Measurements from ENCODE around the gene HHEX.
"Not testable (repeated sequence)": the region's sequence is repeated elsewhere in the genome, so short reads cannot be mapped to it uniquely, and the experiment has no call there.

HHEX gene

DNA sequence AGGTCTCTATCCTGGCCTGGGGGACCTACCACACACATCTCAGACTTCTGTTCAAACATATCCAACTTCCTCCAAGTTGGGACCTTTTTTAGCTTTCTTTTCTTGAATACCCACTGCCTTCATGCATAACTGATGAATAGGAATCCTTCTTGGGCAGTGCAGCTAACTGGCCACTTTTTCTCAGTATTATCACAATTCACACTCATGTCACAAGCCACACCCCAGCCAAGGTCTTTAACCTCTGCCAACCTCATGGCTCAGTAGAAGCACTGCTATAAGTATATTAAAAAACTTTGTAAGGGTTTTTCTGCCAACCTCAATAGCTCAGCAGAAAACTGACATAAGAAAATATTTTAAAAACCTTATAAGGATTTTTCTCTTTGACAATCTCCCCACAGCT is 44.5 kb downstream of the HHEX start:
- no peak overlapping the region for H3K4me3 ChIP-seq (replicated peaks in 1 of 2; ENCODE audit: low read depth in 2 of 2, low read length in 2 of 2)
- no peak for DNase-seq (ENCODE audit: low read depth in 2 of 2)
- TF ChIP-seq CTCF (IDR thresholded peaks at IDR 0.05; ENCODE audit: low read depth, low read length), result no peak

DNA sequence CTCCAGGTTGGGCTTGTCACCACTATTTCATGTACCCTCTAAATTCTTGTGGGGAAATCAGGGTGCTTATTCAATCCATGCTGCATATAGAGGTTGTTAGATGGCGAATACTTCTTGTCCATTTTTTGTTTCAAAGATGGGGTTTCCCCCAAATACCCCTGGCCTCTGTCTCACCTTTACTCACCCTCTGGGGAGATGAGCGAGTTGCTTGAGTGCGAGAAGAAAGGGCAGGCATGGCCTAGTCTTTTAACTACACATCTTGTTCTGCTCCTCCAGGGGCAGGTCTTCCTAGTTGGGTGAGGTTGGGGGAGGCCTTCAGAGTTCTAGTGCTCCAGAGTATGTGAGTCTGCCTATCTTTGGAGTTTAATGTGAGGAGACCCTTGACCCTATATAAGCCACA is 46.2 kb downstream of the HHEX start:
- H3K4me3 ChIP-seq (replicated peaks in 1 of 2; ENCODE audit: low read depth in 2 of 2, low read length in 2 of 2), result no peak overlapping the region
- DNase-seq (ENCODE audit: low read depth in 2 of 2), result no peak
- no peak for TF ChIP-seq CTCF (IDR thresholded peaks at IDR 0.05; ENCODE audit: low read depth, low read length)

DNA sequence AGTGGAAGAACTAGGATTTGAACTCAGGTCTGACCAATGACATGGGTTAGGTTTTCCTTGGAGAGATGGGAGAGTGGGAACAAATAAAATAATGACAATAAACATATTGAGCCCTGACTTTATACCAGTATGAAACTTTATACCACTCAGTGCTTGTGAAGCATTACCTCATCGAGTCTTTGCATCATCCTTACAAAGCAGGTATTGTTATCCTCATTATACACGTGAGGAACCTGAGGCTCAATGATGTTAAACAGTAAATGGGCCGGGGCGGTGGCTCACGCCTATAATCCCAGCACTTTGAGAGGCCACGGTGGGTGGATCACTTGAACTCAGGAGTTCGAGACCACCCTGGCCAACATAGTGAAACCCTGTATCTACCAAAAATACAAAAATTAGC is 47.7 kb downstream of the HHEX start:
- no peak for TF ChIP-seq CTCF (IDR thresholded peaks at IDR 0.05; ENCODE audit: low read depth, low read length)
- DNase-seq (ENCODE audit: low read depth in 2 of 2), result no peak
- H3K4me3 ChIP-seq (replicated peaks in 1 of 2; ENCODE audit: low read depth in 2 of 2, low read length in 2 of 2), result no peak overlapping the region

GRCh38 chr10:92740762-92741161 is 51.0 kb downstream of the HHEX start:
- peak in 1 of 2 donors; percentile 52 for DNase-seq (ENCODE audit: low read depth in 2 of 2)
- no peak for TF ChIP-seq CTCF (IDR thresholded peaks at IDR 0.05; ENCODE audit: low read depth, low read length)
- H3K4me3 ChIP-seq (replicated peaks in 1 of 2; ENCODE audit: low read depth in 2 of 2, low read length in 2 of 2), result no peak overlapping the region

- H3K4me3 ChIP-seq (replicated peaks in 1 of 2; ENCODE audit: low read depth in 2 of 2, low read length in 2 of 2); DNase-seq (ENCODE audit: low read depth in 2 of 2): not testable (repeated sequence)
These were observed 52.0 kb downstream of the HHEX start for GRCh38 chr10:92741741-92742140.

- H3K4me3 ChIP-seq (replicated peaks in 1 of 2; ENCODE audit: low read depth in 2 of 2, low read length in 2 of 2), result no peak overlapping the region
These were observed 52.8 kb downstream of the HHEX start for GRCh38 chr10:92742331-92743228.

More at GRCh38 chr10:92742331-92743228, 52.8 kb downstream of the HHEX start:
- no peak for DNase-seq (ENCODE audit: low read depth in 2 of 2)
- no peak for TF ChIP-seq CTCF (IDR thresholded peaks at IDR 0.05; ENCODE audit: low read depth, low read length)
